Inflammatory macrophage (primary cell): Measurements from ENCODE around the gene TDO2.
"Not testable (repeated sequence)": the region's sequence is repeated elsewhere in the genome, so short reads cannot be mapped to it uniquely, and the experiment has no call there.

ENCODE experiments used
- DNase-seq, 2 donors: peaks; one replicate each; pipeline ENCODE4 v3.0.0-alpha.2; 2020 to 2022

The TDO2 gene

DNA sequence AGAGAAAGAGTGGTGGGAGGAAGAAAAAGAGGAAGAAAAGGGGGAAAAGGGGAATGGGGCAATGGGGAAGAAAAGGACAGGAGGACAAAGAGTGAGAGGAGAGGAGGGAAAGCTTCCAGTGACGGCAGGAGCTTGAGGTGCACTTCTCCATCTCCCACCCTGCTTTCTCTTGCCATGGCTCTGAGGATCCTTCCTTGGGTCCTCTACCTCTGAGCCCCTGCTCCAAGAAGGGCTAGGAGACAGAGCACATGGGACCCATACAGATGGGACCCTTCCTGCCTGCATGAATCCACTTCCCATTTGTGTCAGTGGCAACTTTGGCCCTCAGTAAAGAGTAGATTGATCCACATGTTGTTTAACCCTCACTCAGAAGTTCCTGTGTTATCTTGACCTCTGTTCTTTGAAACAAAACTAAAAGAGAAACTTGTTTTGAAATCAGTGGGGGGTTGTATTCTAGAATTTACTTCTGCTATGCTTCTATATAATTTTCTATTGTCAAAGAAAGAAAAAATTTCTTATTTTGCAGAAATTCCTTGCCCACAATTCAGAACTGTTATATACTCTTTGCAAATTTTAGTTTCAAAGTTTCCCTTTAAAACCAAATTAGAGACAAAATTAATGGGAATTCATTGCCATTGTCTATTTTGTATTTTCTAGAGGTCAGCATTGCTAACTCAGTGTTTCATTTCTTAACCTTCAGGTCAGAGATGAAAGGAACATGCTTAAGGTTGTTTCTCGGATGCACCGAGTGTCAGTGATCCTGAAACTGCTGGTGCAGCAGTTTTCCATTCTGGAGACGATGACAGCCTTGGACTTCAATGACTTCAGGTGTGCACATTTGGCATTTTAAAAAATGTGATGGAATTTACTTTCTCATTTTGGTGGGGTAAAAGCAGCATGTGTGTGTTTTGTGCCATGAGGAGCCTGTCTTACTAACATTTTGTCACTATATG is 5.0 kb downstream of the TDO2 start:
- DNase-seq: no peak

DNA sequence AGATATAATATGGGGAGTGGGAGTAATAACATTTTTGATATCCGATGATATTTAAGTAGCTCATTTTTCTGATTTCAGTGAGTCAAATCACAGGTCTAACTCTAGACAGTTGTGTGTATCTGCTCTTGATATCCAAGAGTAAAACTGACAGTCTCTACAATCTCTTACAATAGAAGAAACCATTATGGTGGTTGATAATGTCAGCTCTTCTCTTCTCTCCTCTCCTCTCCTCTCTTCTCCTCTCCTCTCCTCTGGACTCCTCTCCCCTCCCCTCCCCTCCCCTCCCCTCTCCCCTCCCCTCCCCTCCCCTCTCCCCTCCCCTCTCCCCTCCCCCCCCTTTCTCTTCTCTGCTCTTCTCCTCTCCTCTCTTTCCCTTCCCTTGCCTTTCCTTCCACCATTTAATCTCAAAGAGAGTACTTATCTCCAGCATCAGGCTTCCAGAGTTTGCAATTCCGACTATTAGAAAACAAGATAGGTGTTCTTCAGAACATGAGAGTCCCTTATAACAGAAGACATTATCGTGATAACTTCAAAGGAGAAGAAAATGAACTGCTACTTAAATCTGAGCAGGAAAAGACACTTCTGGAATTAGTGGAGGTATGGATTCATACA is 6.2 kb downstream of the TDO2 start:
- DNase-seq: no peak

DNA sequence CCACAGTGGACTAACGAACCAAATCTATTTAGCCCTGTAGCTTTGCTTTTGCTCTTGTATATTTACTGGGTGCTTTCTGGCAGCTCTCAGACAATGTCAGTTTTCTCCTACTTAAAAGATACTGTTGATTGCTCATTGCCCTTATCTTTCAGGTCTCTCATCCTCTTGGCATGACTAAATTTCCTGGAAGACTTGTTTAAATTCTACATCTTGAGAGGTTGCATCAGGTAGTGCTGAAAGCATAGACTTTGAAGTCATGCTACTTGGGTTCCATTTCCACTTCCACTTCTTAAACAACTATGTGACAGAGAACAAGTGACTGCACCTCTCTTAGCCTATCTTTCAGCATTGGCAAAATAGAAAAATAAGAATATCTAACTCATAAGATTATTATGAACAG is 8.4 kb downstream of the TDO2 start:
- DNase-seq: no peak

GRCh38 chr4:155914782-155915181 is 11.3 kb downstream of the TDO2 start:
- no peak for DNase-seq

DNA sequence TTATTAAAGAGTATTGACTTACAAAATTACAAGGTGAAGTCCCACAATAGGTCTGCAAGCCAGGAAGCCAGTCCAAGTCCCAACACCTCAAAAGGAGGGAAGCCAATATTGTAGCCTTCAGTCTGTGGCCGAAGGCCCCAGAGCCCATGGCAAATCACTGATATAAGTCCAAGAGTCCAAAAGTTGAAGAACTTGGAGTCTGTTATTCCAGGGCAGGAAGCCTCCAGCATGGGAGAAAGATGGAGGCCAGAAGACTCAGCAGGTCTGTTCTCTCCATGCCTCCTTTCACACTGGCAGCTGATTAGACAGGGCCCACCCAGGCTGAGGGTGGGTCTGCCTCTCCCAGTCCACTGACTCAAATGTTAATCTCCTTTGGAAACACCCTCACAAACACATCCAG is 18.1 kb downstream of the TDO2 start:
- no peak for DNase-seq

DNA sequence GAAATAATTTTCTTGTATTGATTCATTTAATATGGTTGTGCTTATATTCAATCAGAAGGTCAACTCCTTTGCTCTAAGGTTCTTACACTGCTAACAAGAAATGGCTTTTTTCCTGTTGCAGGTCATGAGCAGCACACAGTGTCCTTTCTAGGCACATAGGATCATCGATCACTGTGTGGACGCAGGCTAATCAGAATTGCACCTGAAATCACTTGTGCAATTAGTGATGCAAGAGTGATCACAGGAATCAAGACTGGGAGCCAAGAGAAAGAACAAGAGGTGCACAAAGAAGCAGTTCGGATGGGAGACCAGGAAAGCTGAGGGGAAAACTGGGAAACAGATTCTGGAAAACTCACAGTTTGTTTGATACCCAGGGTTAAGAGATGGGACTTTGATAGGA is 21.1 kb downstream of the TDO2 start:
- no peak for DNase-seq

DNA sequence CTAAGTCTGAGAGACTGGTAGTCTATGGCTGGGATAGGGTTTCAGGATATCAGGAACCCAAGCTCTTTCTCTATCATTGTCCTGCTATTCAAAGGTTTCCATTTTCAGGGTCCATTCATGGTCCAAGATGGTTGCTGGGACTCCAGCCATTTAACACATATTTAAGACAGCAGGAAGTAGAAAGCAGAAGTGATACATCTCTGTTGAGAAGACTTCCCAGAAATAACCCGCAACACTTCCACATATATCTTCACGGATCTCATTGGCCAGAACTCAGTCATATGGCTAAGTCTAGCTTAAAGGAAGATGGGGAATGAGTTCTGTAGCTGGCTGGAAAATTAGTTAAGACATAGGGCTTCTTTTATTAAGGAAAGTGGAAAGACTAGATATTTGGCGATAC is 26.3 kb downstream of the TDO2 start:
- DNase-seq: peak; percentile 14 to 47

- no peak for DNase-seq
Measured at GRCh38 chr4:155930330-155930729, 26.8 kb downstream of the TDO2 start.

DNA sequence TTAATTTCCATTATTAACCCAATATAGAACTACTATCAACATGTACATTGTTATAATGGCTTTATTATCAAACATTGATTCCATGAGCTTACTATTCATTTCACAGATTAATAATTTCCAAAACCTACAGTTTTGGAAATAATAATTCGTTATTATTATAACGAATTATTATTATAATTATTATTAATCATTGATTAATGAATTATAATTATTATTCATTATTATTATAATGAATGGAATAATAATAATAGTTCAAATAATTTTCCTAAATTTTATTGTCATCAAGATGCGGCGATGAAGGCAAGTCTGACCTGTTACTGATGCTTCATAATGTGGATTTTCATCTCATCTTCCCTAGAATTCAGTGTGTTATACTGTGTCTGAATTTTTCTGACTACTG is 28.1 kb downstream of the TDO2 start:
- DNase-seq: no peak

- not testable (repeated sequence) for DNase-seq
Measured at GRCh38 chr4:155934634-155935033, 31.1 kb downstream of the TDO2 start.

GRCh38 chr4:155935389-155935986 is 32.0 kb downstream of the TDO2 start:
- DNase-seq: no peak

DNA sequence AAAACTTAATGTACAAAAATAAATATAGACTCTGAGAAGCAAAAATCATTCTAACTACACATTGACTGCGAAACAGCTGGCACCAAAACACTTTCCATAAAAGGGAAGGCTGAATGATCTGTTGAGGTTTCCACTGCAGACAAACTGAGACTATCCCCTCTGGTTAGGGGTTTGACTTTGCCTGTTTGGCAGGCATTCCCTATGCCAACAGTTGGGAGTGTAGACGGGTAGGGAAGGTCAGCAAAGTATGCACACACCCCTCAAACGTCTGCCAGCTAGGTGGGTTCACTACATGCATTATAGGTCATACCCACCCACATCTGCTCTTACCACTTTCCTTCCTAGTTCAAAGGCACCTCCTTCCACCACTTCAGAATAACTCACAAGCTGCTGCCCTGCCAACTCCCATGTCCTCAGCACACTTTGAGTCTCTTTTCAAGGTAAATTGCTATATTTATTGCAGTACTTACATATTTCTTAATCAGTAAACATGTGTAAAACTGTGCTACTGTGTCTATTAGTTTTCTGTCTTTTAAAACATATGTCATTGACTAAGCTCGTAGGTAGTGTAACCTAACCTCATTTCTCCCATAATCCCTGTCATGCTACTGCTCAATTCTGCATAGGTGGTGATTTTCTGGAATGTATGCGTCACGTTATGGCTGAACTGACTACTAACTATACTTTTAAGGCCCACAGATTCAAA is 37.7 kb downstream of the TDO2 start:
- no peak for DNase-seq

DNA sequence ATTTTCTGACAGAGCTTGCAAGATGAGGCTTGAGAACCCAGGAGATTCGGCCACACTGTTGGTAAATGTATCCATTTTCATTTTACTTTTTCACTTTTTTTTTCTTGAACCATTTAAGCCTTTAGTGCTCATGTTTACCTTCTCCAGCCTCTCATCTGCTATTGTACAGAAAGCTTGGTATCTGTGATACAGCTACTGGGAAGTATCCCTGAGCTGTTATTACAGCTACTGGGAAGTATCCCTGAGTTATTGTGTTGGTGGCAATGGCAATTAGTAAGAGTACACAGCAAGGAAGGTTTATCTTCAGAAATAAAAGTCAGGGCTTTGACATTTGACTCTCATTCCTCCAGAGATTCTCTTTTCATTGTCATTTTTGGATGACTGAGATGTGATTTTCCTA is 38.3 kb downstream of the TDO2 start:
- no peak for DNase-seq

DNA sequence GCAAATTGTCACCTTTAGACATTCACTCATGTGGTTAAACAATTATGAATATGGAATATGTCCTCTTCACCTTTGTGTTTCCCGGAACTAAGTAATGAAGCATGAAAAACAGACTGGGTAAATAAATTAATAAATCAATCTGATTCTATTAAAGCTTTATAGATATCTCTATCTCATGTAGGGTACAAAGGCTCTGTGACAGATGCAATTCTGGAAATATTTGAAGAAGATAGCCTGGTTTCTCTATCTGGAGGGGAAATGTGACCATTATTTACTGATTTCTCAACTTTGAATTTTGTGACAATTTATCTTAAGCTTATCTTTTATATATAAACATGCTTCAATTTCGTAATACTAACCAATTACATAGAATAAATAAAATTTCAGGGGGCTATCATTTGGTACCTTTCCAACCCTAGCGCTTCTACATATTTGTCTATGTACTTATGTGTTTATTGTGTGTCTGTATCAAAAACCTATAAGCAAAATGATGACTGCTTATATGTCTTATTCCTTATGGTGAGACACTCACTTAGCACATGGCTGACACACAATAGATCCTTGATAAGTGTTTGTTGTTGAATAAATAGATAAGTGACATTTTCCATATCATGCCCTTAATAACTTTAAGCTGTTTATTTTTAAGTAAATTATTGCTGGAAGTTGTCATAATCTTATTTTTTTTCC is 40.3 kb downstream of the TDO2 start:
- no peak for DNase-seq

GRCh38 chr4:155944516-155944915 is 41.0 kb downstream of the TDO2 start:
- no peak for DNase-seq

GRCh38 chr4:155946486-155946885 is 43.0 kb downstream of the TDO2 start:
- no peak for DNase-seq

- DNase-seq: no peak
Measured at GRCh38 chr4:155948541-155948940, 45.0 kb downstream of the TDO2 start.

DNA sequence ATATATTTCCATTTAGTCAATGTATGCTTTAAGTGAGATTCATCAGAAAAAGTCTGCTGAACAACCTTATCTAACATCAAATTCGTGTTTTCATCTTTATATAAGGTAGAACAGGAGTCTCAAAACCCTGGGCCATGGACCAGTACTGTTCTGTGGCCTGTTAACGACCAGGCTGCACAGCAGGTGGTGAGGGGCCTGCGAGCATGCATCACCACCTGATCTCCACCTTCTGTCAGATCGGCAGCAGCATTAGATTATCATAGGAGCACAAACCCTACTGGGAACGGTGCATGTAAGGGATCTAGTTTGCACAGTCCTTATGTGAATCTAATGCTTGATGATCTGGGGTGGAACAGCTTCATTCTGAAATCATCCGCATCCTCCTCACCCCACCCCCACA is 47.0 kb downstream of the TDO2 start:
- no peak for DNase-seq

DNA sequence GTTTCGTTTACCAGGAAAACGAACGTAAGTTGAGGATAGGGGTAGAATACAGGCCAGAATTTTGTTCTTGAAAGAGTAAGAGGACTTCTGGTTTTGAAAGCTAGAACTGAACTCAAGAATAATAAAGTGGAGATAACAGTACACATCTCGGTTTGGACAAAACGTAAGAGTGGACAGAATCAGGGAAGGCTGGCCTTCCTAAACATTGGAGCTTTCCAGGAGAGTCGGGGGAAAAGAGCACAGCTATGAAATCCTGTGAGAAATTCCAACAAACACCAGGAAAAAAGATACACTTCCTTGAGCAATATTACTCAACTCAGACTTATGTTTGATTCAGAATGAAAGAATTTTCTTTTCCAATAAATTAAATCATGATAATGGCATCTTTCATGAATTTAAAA is 49.0 kb downstream of the TDO2 start:
- DNase-seq: no peak

DNA sequence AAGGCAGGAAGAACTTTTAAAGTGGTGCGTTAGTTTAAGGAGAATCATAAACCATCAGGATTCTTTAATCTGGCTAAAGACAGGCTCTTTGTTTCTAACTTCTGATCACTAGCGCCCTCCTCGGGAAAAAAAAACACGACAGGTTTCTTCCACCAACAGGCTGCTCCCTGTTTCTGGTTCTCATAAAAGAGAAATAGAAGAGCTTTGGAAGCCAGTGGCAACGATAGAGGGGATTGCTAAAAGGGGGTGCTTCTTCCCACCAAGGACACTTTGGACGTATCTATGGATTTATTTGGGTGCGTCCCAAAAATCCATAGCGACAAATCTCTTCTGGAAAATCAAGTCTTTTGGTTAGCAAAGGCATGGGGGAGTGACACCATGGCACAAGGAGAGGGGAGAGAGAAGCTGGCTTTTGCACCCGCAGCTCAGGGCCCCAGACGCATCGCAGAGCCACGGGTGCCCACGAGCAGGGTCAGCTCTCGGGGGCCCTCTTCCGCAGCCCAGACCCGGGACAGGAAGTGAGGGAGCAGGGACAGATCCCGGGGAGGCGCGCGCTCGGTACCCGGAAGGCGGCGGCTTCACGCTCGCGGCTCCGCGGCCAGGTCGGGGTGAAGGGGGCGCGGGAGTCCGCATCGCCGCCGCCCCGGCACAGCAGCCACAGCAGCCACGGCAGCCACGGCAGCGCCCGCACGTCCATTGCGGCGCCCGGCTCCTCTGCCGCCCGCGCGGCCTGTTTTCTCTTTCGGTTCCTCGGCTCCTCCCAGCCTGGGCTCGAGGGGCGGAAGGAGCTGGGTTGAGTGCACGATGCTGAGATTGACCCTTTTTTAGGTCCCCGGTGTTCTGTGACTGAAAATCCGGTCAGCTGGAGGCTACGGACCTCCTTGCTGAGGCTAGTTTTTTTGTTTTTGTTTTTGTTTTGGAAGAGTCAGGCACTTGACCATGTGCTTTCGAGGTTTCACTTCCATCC is 49.9 kb downstream of the TDO2 start, which contains the start of gene CTSO:
CTSO (minus strand) TSS at position 716 of the 967 bp plus-strand sequence; CDS start at position 697, 19 bp downstream.
- peak; percentile 76 to 77 for DNase-seq

DNA sequence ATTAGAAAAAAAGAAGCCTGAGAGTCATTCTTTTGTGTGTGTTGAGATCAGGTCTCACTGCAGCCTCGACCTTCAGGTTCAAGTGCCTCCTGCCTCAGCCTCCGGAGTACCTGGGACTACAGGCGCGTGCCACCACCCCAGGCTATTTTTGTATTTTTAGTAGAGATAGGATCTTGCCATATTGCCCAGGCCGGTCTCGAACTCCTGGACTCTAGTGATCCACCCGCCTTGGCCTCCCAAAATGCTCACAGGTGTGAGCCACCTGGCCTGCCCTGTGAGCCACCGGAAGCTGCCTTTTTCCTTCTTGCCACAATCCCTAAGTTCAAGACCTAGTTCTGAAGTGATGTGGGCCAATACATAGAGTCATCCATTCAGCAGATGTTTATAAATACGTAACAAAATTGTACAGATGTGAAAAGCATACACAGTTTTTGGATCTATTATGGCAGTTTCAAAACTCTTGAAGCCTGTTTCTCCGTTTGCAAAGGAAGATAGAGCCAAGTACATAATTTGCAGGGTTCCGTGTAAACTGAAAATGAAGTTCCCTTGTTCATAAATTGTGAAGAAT is 50.7 kb downstream of the TDO2 start:
- DNase-seq: no peak
